Liver (tissue), 9 donors: ENCODE measurements around the gene EYA3. TPM values are rescaled to one million over a fixed set of nuclear protein-coding genes. Genes with fewer than 3 reads are reported as not detected.

Source experiments
- DNase-seq: peaks from one replicate; pipeline ENCODE4 v3.0.0-alpha.2; 2017; ENCODE audit warnings: low spot score
- H3K27ac ChIP-seq, 2 donors: one replicate each; pipeline ENCODE4 v1.7.0; 2013; ENCODE audit warnings: inconsistent platforms in 2 of 2, low read length in 2 of 2, control low read depth in 1 of 2, low read depth in 1 of 2, mild to moderate bottlenecking in 1 of 2
- H3K27me3 ChIP-seq, 4 donors: one replicate each; pipeline versions ENCODE4 v1.6.1 to v1.7.0; 2013; ENCODE audit warnings: low read length in 3 of 4, inconsistent platforms in 1 of 4, mild to moderate bottlenecking in 1 of 4, moderate library complexity in 1 of 4; ENCODE audit not compliant: control insufficient read depth in 4 of 4, insufficient read depth in 4 of 4
- H3K36me3 ChIP-seq, 4 donors: one replicate each; pipeline versions ENCODE4 v1.6.1 to v1.7.0; 2013; ENCODE audit warnings: low read length in 3 of 4, mild to moderate bottlenecking in 3 of 4, low read depth in 1 of 4, moderate library complexity in 1 of 4; ENCODE audit not compliant: control insufficient read depth in 4 of 4, insufficient read depth in 3 of 4
- H3K4me1 ChIP-seq, 4 donors: one replicate each; pipeline versions ENCODE4 v1.6.1 to v1.7.0; 2013; ENCODE audit warnings: low read length in 3 of 4, mild to moderate bottlenecking in 3 of 4, moderate library complexity in 1 of 4; ENCODE audit not compliant: control insufficient read depth in 4 of 4, insufficient read depth in 4 of 4
- H3K4me3 ChIP-seq, 3 donors: one replicate each; pipeline versions ENCODE4 v1.6.1 to v1.7.0; 2013; ENCODE audit warnings: low read length in 3 of 3, control low read depth in 1 of 3, low read depth in 1 of 3, mild to moderate bottlenecking in 1 of 3
- H3K9ac ChIP-seq, 2 donors: one replicate each; pipeline ENCODE4 v1.7.0; 2013; ENCODE audit warnings: low read length in 2 of 2, mild to moderate bottlenecking in 2 of 2, moderate library complexity in 2 of 2, control low read depth in 1 of 2, low read depth in 1 of 2
- H3K9me3 ChIP-seq, 4 donors: one replicate each; pipeline versions ENCODE4 v1.6.1 to v1.7.0; 2013; ENCODE audit warnings: low read length in 3 of 4; ENCODE audit not compliant: control insufficient read depth in 4 of 4
- FOXA1 ChIP-seq: IDR thresholded peaks from 2 replicates; pipeline ENCODE4 v1.6.1; 2016; ENCODE audit warnings: antibody characterized with exemption
- FOXA2 ChIP-seq: IDR thresholded peaks from 2 replicates; pipeline ENCODE4 v1.6.1; 2016; ENCODE audit warnings: antibody characterized with exemption
- GABPA ChIP-seq, 2 donors: IDR thresholded peaks in 1 of 2; conservative IDR thresholded peaks in 1 of 2; 2 replicates each; pipeline ENCODE4 v1.6.1; 2016; ENCODE audit warnings: antibody characterized with exemption in 2 of 2, mild to moderate bottlenecking in 1 of 2, moderate library complexity in 1 of 2
- JUND ChIP-seq, 2 donors: IDR thresholded peaks; 2 replicates each; pipeline ENCODE4 v1.6.1; 2016; ENCODE audit warnings: antibody characterized with exemption in 2 of 2
- NR2F2 ChIP-seq: IDR thresholded peaks from 2 replicates; pipeline ENCODE4 v1.6.1; 2016; ENCODE audit warnings: antibody characterized with exemption
- RAD21 ChIP-seq, 2 donors: IDR thresholded peaks; 2 replicates each; pipeline ENCODE4 v1.6.1; 2016; ENCODE audit warnings: antibody characterized with exemption in 2 of 2, mild to moderate bottlenecking in 2 of 2
- RXRA ChIP-seq, 2 donors: IDR thresholded peaks; 2 replicates each; pipeline ENCODE4 v1.6.1; 2017 to 2018; ENCODE audit warnings: antibody characterized with exemption in 2 of 2, mild to moderate bottlenecking in 1 of 2
- SP1 ChIP-seq: IDR thresholded peaks from 2 replicates; pipeline ENCODE4 v1.6.1; 2018; ENCODE audit warnings: antibody characterized with exemption, mild to moderate bottlenecking
- TAF1 ChIP-seq: conservative IDR thresholded peaks from 2 replicates; pipeline ENCODE4 v1.6.1; 2016; ENCODE audit warnings: antibody characterized with exemption, mild to moderate bottlenecking
- YY1 ChIP-seq: IDR thresholded peaks from 2 replicates; pipeline ENCODE4 v1.6.1; 2016; ENCODE audit warnings: antibody characterized with exemption, mild to moderate bottlenecking
- WGBS: extraction: QIAGEN DNeasy Blood & Tissue Kit; methylation state at CpG from one replicate; pipeline ENCODE4 v1.1.7; 2013; 5-methylcytosine and 5-hydroxymethylcytosine counted together
- polyA plus RNA-seq, 2 donors: library from polyadenylated mRNA; stranded (reverse) in 1 of 2; unstranded in 1 of 2; fragments of 200-250 nt in 1 of 2; fragments of >200 nt in 1 of 2; fragmentation: Nextera tagmentation in 1 of 2; extraction: Ambion mirVana in 1 of 2; gene quantifications; one replicate each; pipeline versions ENCODE4 v1.2.1 to v1.2.3, GENCODE V29; 2013 to 2015
- total RNA-seq, 2 donors: library from RNA; depleted of rRNA; stranded (reverse); fragments of >200 nt; gene quantifications; one replicate each; pipeline ENCODE4 v1.2.3, GENCODE V29; 2014
- TF ChIP-seq, protein P1 (sequence below): IDR thresholded peaks from 2 replicates; pipeline ENCODE4 v1.6.1; 2016; ENCODE audit warnings: antibody characterized with exemption
- TF ChIP-seq, protein P2 (sequence below): IDR thresholded peaks from 2 replicates; pipeline ENCODE4 v1.6.1; 2016; ENCODE audit warnings: antibody characterized with exemption, mild to moderate bottlenecking
- TF ChIP-seq, protein P3 (sequence below): IDR thresholded peaks from 2 replicates; pipeline ENCODE4 v1.6.1; 2016; ENCODE audit warnings: antibody characterized with exemption
- TF ChIP-seq, protein P4 (sequence below): IDR thresholded peaks from 2 replicates; pipeline ENCODE4 v1.6.1; 2016; ENCODE audit warnings: antibody characterized with exemption
- TF ChIP-seq, protein P5 (sequence below): fragments of 150-350 bp; IDR thresholded peaks from 2 replicates; pipeline ENCODE4 v1.5.1; 2017; ENCODE audit warnings: improper control_type of control experiment, low read depth, low read length; ENCODE audit not compliant: missing input control
- donor health status: healthy.
- donor health status: healthy.
- donor health status: healthy.
- donor health status: healthy.
- donor health status: healthy.

The EYA3 gene
- total and polyA plus RNA-seq, 4 donors, result 3.6 to 12.6 (median 6.0) TPM

DNA sequence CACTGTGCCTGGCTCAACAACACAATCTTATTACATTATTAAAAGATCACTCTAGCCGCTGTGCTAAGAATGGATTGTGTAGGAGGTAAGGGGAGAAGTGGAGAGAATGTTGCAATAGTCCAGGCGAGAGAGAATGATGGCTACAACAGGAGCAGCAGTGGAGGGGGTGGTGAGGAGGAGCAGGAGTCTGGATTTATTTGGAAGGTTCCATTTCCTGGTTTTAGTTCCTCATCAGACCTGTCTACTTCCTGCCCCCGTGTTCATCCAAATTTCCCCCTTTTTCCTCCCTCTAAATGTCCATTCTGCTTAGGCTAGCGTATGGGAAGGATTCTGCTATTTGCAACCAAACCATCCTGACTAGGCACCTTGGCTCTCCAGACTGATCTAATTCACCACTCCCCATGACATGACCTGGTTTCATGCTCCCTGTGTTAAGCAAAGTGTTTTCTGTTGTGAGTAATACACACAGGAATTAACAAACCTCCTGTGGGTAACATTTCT lies 35.1 kb upstream of the EYA3 start:
- H3K27ac ChIP-seq, result no peak overlapping the region
- H3K4me1 ChIP-seq, result no peaks in the 10 kb centered on the region
- no peaks in the 10 kb centered on the region for H3K27me3 ChIP-seq
- TF ChIP-seq YY1 (no peak), FOXA1 (no peak), SP1 (no peak), TAF1 (no peak), NR2F2 (no peak), RXRA (IDR thresholded peaks at IDR 0.05) (no peak), JUND (IDR thresholded peaks at IDR 0.05) (no peak), GABPA (IDR thresholded peaks at IDR 0.05 in 1 of 2, conservative IDR thresholded peaks at IDR 0.05 in 1 of 2) (no peak), RAD21 (IDR thresholded peaks at IDR 0.05) (no peak)
- TF ChIP-seq, protein P1, sequence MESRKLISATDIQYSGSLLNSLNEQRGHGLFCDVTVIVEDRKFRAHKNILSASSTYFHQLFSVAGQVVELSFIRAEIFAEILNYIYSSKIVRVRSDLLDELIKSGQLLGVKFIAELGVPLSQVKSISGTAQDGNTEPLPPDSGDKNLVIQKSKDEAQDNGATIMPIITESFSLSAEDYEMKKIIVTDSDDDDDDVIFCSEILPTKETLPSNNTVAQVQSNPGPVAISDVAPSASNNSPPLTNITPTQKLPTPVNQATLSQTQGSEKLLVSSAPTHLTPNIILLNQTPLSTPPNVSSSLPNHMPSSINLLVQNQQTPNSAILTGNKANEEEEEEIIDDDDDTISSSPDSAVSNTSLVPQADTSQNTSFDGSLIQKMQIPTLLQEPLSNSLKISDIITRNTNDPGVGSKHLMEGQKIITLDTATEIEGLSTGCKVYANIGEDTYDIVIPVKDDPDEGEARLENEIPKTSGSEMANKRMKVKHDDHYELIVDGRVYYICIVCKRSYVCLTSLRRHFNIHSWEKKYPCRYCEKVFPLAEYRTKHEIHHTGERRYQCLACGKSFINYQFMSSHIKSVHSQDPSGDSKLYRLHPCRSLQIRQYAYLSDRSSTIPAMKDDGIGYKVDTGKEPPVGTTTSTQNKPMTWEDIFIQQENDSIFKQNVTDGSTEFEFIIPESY, result no peak
- TF ChIP-seq, protein P2, sequence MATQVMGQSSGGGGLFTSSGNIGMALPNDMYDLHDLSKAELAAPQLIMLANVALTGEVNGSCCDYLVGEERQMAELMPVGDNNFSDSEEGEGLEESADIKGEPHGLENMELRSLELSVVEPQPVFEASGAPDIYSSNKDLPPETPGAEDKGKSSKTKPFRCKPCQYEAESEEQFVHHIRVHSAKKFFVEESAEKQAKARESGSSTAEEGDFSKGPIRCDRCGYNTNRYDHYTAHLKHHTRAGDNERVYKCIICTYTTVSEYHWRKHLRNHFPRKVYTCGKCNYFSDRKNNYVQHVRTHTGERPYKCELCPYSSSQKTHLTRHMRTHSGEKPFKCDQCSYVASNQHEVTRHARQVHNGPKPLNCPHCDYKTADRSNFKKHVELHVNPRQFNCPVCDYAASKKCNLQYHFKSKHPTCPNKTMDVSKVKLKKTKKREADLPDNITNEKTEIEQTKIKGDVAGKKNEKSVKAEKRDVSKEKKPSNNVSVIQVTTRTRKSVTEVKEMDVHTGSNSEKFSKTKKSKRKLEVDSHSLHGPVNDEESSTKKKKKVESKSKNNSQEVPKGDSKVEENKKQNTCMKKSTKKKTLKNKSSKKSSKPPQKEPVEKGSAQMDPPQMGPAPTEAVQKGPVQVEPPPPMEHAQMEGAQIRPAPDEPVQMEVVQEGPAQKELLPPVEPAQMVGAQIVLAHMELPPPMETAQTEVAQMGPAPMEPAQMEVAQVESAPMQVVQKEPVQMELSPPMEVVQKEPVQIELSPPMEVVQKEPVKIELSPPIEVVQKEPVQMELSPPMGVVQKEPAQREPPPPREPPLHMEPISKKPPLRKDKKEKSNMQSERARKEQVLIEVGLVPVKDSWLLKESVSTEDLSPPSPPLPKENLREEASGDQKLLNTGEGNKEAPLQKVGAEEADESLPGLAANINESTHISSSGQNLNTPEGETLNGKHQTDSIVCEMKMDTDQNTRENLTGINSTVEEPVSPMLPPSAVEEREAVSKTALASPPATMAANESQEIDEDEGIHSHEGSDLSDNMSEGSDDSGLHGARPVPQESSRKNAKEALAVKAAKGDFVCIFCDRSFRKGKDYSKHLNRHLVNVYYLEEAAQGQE, result no peak
- TF ChIP-seq, protein P3, sequence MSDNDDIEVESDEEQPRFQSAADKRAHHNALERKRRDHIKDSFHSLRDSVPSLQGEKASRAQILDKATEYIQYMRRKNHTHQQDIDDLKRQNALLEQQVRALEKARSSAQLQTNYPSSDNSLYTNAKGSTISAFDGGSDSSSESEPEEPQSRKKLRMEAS, result no peak
- DNase-seq, result no peak
- no peak overlapping the region for H3K9ac ChIP-seq
- H3K4me3 ChIP-seq, result no peak overlapping the region
- 59% methylated on average over 4 of the region's 4 CpGs for WGBS
- H3K36me3 ChIP-seq, result no peaks in the 10 kb centered on the region
- no peaks in the 10 kb centered on the region for H3K9me3 ChIP-seq

DNA sequence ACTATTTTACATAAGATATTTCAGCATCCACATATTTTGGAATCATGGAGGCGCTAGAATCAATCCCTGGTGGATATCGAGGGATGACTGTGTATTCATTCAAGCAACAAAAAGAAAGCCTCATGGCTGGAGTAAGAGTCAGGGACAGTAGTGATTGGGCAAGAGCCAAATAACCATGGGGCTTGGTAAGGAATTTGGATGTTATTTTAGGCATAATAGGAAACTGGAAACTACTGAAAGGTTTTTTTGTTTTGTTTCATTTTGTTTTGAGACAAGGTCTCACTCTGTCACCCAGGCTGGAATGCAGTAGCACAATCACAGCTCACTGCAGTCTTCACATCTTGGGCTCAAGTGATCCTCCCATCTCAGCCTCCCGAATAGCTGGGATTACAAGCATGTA lies 33.8 kb upstream of the EYA3 start:
- Histone ChIP-seq H3K4me1 (no peaks in the 10 kb centered on the region), H3K27ac (no peak overlapping the region), H3K27me3 (no peaks in the 10 kb centered on the region), H3K9me3 (no peaks in the 10 kb centered on the region), H3K4me3 (no peak overlapping the region), H3K9ac (no peak overlapping the region), H3K36me3 (no peaks in the 10 kb centered on the region)
- DNase-seq, result no peak
- 88% methylated on average over 3 of the region's 3 CpGs for WGBS
- TF ChIP-seq, protein P4, sequence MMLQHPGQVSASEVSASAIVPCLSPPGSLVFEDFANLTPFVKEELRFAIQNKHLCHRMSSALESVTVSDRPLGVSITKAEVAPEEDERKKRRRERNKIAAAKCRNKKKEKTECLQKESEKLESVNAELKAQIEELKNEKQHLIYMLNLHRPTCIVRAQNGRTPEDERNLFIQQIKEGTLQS, result no peak

DNA sequence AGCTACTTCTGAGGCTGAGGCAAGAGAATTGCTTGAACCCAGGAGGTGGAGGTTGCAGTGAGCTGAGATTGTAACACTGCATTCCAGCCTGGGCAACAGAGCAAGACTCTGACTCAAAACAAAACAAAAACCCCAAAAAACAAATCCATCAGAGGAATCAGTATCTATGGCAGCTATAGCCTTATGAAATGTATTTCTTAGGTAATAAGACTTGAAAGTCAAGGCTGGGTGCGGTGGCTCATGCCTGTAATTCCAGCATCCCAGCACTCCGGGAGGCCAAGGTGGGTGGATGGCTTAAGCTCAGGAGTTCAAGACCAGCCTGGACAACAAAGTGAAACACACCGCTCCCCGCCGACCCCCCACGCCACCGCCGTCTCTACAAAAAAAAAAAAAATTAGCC lies 31.1 kb upstream of the EYA3 start:
- Histone ChIP-seq H3K9me3 (no peaks in the 10 kb centered on the region), H3K27ac (no peak overlapping the region), H3K4me3 (no peak overlapping the region), H3K9ac (no peak overlapping the region), H3K4me1 (no peaks in the 10 kb centered on the region), H3K36me3 (no peaks in the 10 kb centered on the region), H3K27me3 (no peaks in the 10 kb centered on the region)
- no peak for DNase-seq
- WGBS, result 93% methylated on average over 8 of the region's 8 CpGs
- TF ChIP-seq FOXA1 (no peak), NR2F2 (no peak), TAF1 (no peak), JUND (IDR thresholded peaks at IDR 0.05) (no peak), FOXA2 (no peak), SP1 (no peak), RXRA (IDR thresholded peaks at IDR 0.05) (no peak)
- TF ChIP-seq, protein P5, sequence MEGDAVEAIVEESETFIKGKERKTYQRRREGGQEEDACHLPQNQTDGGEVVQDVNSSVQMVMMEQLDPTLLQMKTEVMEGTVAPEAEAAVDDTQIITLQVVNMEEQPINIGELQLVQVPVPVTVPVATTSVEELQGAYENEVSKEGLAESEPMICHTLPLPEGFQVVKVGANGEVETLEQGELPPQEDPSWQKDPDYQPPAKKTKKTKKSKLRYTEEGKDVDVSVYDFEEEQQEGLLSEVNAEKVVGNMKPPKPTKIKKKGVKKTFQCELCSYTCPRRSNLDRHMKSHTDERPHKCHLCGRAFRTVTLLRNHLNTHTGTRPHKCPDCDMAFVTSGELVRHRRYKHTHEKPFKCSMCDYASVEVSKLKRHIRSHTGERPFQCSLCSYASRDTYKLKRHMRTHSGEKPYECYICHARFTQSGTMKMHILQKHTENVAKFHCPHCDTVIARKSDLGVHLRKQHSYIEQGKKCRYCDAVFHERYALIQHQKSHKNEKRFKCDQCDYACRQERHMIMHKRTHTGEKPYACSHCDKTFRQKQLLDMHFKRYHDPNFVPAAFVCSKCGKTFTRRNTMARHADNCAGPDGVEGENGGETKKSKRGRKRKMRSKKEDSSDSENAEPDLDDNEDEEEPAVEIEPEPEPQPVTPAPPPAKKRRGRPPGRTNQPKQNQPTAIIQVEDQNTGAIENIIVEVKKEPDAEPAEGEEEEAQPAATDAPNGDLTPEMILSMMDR, result no peak
- TF ChIP-seq, protein P3, result no peak
- TF ChIP-seq, protein P1, result no peak
- TF ChIP-seq, protein P4, result no peak
